SHP77 (cell line): ENCODE measurements around the gene ZNF17.
"Not testable (repeated sequence)": the region's sequence is repeated elsewhere in the genome, so short reads cannot be mapped to it uniquely, and the experiment has no call there.

Experiments used
- DNase-seq, 2 experiments: peaks; one replicate each; lab custom pipeline; 2025; lab: John Stamatoyannopoulos, UW

The ZNF17 gene

GRCh38 chr19:57410877-57411671, at the start of gene ZNF17:
TSS of gene ZNF17 (plus strand) at chr19:57411161. CDS start at chr19:57413616, 2,455 bp downstream.
- peak; percentile 90 to 95 for DNase-seq

GRCh38 chr19:57362419-57362818, 48.5 kb upstream of the ZNF17 start:
- DNase-seq, result no peak

- peak; percentile 97 to 99 for DNase-seq
These were observed 47.8 kb upstream of the ZNF17 start, which contains the start of the genes TRAPPC2B and ZNF547 for GRCh38 chr19:57362997-57363687. TSS of gene TRAPPC2B (plus strand) at chr19:57363551. CDS start at chr19:57364834, 1,283 bp downstream. TSS of gene ZNF547 (plus strand) at chr19:57363551. CDS start at chr19:57368556, 5,005 bp downstream.

- peak in 1 of 2 experiments; percentile 0 for DNase-seq
These were observed 47.2 kb upstream of the ZNF17 start for GRCh38 chr19:57363688-57364181.

GRCh38 chr19:57366776-57367175, 44.2 kb upstream of the ZNF17 start:
- DNase-seq, result no peak

GRCh38 chr19:57374179-57374578, 36.8 kb upstream of the ZNF17 start:
- DNase-seq, result no peak

- DNase-seq, result not testable (repeated sequence)
These were observed 36.3 kb upstream of the ZNF17 start for GRCh38 chr19:57374647-57375046.

GRCh38 chr19:57376151-57376550, 34.8 kb upstream of the ZNF17 start:
- no peak for DNase-seq

- DNase-seq, result no peak
These were observed 33.3 kb upstream of the ZNF17 start for GRCh38 chr19:57377498-57378146.

GRCh38 chr19:57380923-57381322, 30.0 kb upstream of the ZNF17 start:
- DNase-seq, result no peak

- no peak for DNase-seq
These were observed 28.0 kb upstream of the ZNF17 start for GRCh38 chr19:57382806-57383488.

GRCh38 chr19:57389194-57389729, 21.7 kb upstream of the ZNF17 start:
- no peak for DNase-seq

- DNase-seq, result peak; percentile 97 to 98
These were observed 21.0 kb upstream of the ZNF17 start, which contains the start of gene ZNF548 for GRCh38 chr19:57389730-57390598. TSS of gene ZNF548 (plus strand) at chr19:57389854. CDS start at chr19:57390100, 246 bp downstream.

GRCh38 chr19:57395710-57396109, 15.3 kb upstream of the ZNF17 start:
- no peak for DNase-seq

- no peak for DNase-seq
These were observed 12.1 kb upstream of the ZNF17 start for GRCh38 chr19:57398868-57399267.

- no peak for DNase-seq
These were observed 7.0 kb upstream of the ZNF17 start for GRCh38 chr19:57403737-57404563.

- peak in 1 of 2 experiments; percentile 1 for DNase-seq
These were observed 4.3 kb upstream of the ZNF17 start for GRCh38 chr19:57406516-57407123.

- DNase-seq, result no peak
These were observed 8.5 kb downstream of the ZNF17 start for GRCh38 chr19:57419439-57419838.

GRCh38 chr19:57421037-57421436, 10.1 kb downstream of the ZNF17 start:
- no peak for DNase-seq
